Endothelial cell of umbilical vein (primary cell): ENCODE data around the gene MRPS18B. TPM values are rescaled to one million over a fixed set of nuclear protein-coding genes. Genes with fewer than 3 reads are reported as not detected.

Source experiments
- BruUV-seq: library from RNA; stranded (reverse); fragments of 400-500 nt; replicated peaks from 2 replicates; lab custom pipeline; 2021; lab: Mats Ljungman, UMichigan
- CTCF ChIA-PET: fragments of 300-600, 350-600 bp; sonication (Branson Sonifier 250); formaldehyde crosslinking; loops from one replicate; lab custom pipeline; 2021; ENCODE audit warnings: antibody characterized with exemption, inconsistent platforms; lab: Charles Lee
- POLR2A ChIA-PET: fragments of 300-600, 350-600 bp; sonication (Branson Sonifier 250); formaldehyde crosslinking; loops from one replicate; lab custom pipeline; 2021; ENCODE audit warnings: antibody characterized with exemption, inconsistent platforms; lab: Charles Lee
- DNase-seq: peaks from one replicate; pipeline ENCODE4 v3.0.0-alpha.2; 2011; ENCODE audit warnings: low read depth, low spot score
- FAIRE-seq: peaks from 2 replicates; lab custom pipeline; 2011; peaks lifted over from hg19 to GRCh38; lab: Jason Lieb, UNC
- H2AFZ ChIP-seq: 2 replicates; pipeline ENCODE4 v1.6.0; 2012; ENCODE audit warnings: low read depth, low read length, control low read depth, inconsistent platforms
- H3K27ac ChIP-seq: 2 replicates; pipeline ENCODE4 v1.5.1; 2011; ENCODE audit warnings: low read depth, mild to moderate bottlenecking, control low read depth, low read length, moderate library complexity; ENCODE audit not compliant: insufficient read depth
- H3K27me3 ChIP-seq, 2 experiments: 2 replicates each; pipeline versions ENCODE4 v1.6.0 to v1.6.1; 2011; ENCODE audit warnings: low read length in 2 of 2, mixed read lengths in 1 of 2; ENCODE audit not compliant: control insufficient read depth in 2 of 2, insufficient read depth in 2 of 2
- H3K36me3 ChIP-seq, 2 experiments: 2 replicates in 1 of 2; 3 replicates in 1 of 2; pipeline ENCODE4 v1.5.1; 2011; ENCODE audit warnings: low read length in 2 of 2, mild to moderate bottlenecking in 1 of 2, moderate library complexity in 1 of 2; ENCODE audit not compliant: control insufficient read depth in 2 of 2, insufficient read depth in 2 of 2; ENCODE audit errors: extremely low read depth in 1 of 2
- H3K4me1 ChIP-seq: 3 replicates; pipeline ENCODE4 v1.5.1; 2011; ENCODE audit warnings: mild to moderate bottlenecking, low read length; ENCODE audit not compliant: control insufficient read depth, insufficient read depth; ENCODE audit errors: extremely low read depth
- H3K4me2 ChIP-seq: 2 replicates; pipeline ENCODE4 v1.6.1; 2011; ENCODE audit warnings: low read length, control low read depth, mixed read lengths; ENCODE audit not compliant: insufficient read depth
- H3K4me3 ChIP-seq, 3 experiments: fragments of 200-600 bp in 1 of 3; sonication (generic), shearing (Covaris generic) in 1 of 3; replicated peaks in 1 of 3; 2 replicates each; pipeline ENCODE4 v1.5.1; 2011 to 2016; ENCODE audit warnings: control low read depth in 3 of 3, low read length in 3 of 3, mild to moderate bottlenecking in 2 of 3, inconsistent platforms in 1 of 3, low read depth in 1 of 3, moderate library complexity in 1 of 3; ENCODE audit not compliant: insufficient read depth in 1 of 3
- H3K79me2 ChIP-seq: 2 replicates; pipeline ENCODE4 v1.6.0; 2012; ENCODE audit warnings: low read length, inconsistent platforms; ENCODE audit not compliant: control insufficient read depth, insufficient read depth
- H3K9ac ChIP-seq: replicated peaks from 2 replicates; pipeline ENCODE3; 2011; ENCODE audit warnings: low read length, control low read depth; ENCODE audit not compliant: insufficient read depth; ENCODE audit errors: extremely low read depth
- H3K9me1 ChIP-seq: replicated peaks from 3 replicates; pipeline ENCODE4 v1.6.0; 2011; ENCODE audit warnings: mild to moderate bottlenecking, low read length; ENCODE audit not compliant: control insufficient read depth, insufficient read depth; ENCODE audit errors: extremely low read depth
- H3K9me3 ChIP-seq: replicated peaks from 2 replicates; pipeline ENCODE4 v1.5.1; 2012; ENCODE audit warnings: low read length, inconsistent platforms; ENCODE audit not compliant: control insufficient read depth, insufficient read depth
- H4K20me1 ChIP-seq: replicated peaks from 2 replicates; pipeline ENCODE3; 2011; ENCODE audit warnings: mild to moderate bottlenecking, low read length; ENCODE audit not compliant: control insufficient read depth, insufficient read depth; ENCODE audit errors: extremely low read depth
- EZH2 ChIP-seq: IDR thresholded peaks from 2 replicates; pipeline ENCODE4 v1.6.1; 2012; ENCODE audit warnings: borderline replicate concordance, low read depth, mild to moderate bottlenecking, moderate library complexity, low read length, inconsistent platforms; ENCODE audit not compliant: severe bottlenecking
- FOS ChIP-seq: IDR thresholded peaks from 2 replicates; pipeline ENCODE4 v1.6.1; 2011; ENCODE audit warnings: mild to moderate bottlenecking, low read length, moderate library complexity, borderline replicate concordance; ENCODE audit not compliant: insufficient read depth
- GATA2 ChIP-seq: IDR thresholded peaks from 2 replicates; pipeline ENCODE4 v1.7.0; 2011; ENCODE audit warnings: low read depth, mild to moderate bottlenecking, moderate library complexity, mixed read lengths, low read length; ENCODE audit not compliant: insufficient read length, insufficient read depth
- JUN ChIP-seq: IDR thresholded peaks from 2 replicates; pipeline ENCODE4 v1.6.1; 2011; ENCODE audit warnings: borderline replicate concordance, low read depth; ENCODE audit not compliant: insufficient read length, insufficient read depth
- MYC ChIP-seq: IDR thresholded peaks from one replicate; pipeline ENCODE4 v1.6.1; 2011; ENCODE audit warnings: mild to moderate bottlenecking, low read depth, low read length
- POLR2A ChIP-seq: IDR thresholded peaks from 2 replicates; pipeline ENCODE4 v1.6.1; 2012; ENCODE audit warnings: low read depth, mild to moderate bottlenecking, control low read depth, low read length
- POLR2AphosphoS5 ChIP-seq: IDR thresholded peaks from 2 replicates; pipeline ENCODE4 v1.6.1; 2012; ENCODE audit warnings: low read depth, mild to moderate bottlenecking, control low read depth, low read length, moderate library complexity; ENCODE audit not compliant: insufficient read depth
- dilution Hi-C: fragments of 300-500 bp; cut with MboI; formaldehyde crosslinking; loops from one replicate; pipeline ENCODE4 v1.15.0; 2019; ENCODE audit warnings: low sequenced_read_pairs; ENCODE audit not compliant: extremely low pct_ligation_motif_present
- intact Hi-C: fragments of 100-400 bp; cut with micrococcal nuclease; formaldehyde crosslinking; loops from one replicate; pipeline ENCODE4 v1.10.0; 2022
- polyA plus RNA-seq, 4 experiments: library from polyadenylated mRNA; depleted of rRNA in 3 of 4; stranded (reverse) in 3 of 4; unstranded in 1 of 4; fragments of >200 nt; gene quantifications; 2 replicates each; pipeline versions ENCODE4 v1.2.1 to v1.2.3, GENCODE V29; 2011 to 2012; ENCODE audit warnings: missing spikeins in 1 of 4
- total RNA-seq: library from RNA; stranded (reverse); gene quantifications from 2 replicates; pipeline ENCODE4 v1.2.3, GENCODE V29; 2021
- TF ChIP-seq, protein P1 (sequence below), 2 donors: IDR thresholded peaks; 1 replicate in 1 of 2; 2 replicates in 1 of 2; pipeline ENCODE4 v1.5.1; 2011; ENCODE audit warnings: low read length in 2 of 2, mild to moderate bottlenecking in 2 of 2, moderate library complexity in 2 of 2, control low read depth in 1 of 2, inconsistent platforms in 1 of 2, low read depth in 1 of 2; ENCODE audit not compliant: insufficient read depth in 1 of 2; ENCODE audit errors: extremely low read depth in 1 of 2
- TF ChIP-seq, protein P2 (sequence below): IDR thresholded peaks from 2 replicates; pipeline ENCODE4 v1.6.1; 2011; ENCODE audit not compliant: insufficient read depth, insufficient read length

The MRPS18B gene
- total and polyA plus RNA-seq, 2 donors (not counting 3 experiments of a cell fraction or from before 2014, with no cell fraction given): 32.6 to 49.1 TPM

DNA sequence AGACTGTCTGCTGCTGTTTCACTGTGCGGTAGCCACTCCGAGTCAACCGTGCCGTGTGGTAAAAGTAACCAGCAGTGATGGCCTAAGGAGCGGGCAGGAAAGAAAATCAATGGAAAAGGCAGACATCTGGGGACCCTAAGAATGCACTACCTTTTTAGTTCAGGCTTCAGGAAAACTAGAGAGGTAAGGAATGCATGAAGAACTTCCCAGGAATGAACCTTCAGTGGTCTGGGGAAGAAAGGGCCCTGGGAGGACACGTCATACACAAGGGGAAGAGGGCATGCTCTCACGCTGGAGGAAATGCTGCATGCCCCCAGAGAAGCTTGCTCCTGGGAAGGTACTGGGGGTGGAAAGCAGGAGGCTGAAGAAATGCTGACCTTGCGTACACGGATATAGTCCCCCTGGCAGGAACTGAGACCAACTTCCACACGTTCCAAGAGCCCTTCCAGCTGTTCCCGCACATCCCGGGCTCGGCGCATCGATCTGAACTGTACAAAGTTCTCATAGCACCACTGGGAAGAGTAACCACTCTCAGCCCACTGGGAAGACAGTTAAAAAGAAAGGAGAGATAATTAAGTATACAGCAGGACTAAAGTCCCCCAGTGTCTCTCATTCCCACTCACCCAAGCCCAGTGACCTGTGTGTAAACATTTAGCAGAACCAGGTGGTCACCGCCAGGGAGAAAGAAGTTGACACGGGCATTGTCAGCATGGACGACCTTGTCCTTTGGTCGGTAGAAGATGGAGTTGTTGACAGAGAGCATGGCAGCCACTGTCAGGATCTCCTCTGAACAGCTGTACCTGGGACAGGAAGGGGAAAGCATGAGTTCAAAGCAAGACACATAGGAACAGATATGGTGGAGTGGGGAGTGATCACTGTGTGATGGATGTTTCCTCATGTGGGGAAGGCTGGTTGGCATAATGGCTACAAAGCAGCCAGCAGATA, 37.4 kb downstream of the MRPS18B start:
- H3K9me1 ChIP-seq: no peaks in the 10 kb centered on the region
- H3K9me3 ChIP-seq: no peaks in the 10 kb centered on the region
- H3K4me2 ChIP-seq: no peak overlapping the region
- TF ChIP-seq POLR2AphosphoS5 (no peak), MYC (no peak), POLR2A (no peak), FOS (no peak), EZH2 (no peak), GATA2 (no peak), JUN (no peak)
- TF ChIP-seq, protein P1, sequence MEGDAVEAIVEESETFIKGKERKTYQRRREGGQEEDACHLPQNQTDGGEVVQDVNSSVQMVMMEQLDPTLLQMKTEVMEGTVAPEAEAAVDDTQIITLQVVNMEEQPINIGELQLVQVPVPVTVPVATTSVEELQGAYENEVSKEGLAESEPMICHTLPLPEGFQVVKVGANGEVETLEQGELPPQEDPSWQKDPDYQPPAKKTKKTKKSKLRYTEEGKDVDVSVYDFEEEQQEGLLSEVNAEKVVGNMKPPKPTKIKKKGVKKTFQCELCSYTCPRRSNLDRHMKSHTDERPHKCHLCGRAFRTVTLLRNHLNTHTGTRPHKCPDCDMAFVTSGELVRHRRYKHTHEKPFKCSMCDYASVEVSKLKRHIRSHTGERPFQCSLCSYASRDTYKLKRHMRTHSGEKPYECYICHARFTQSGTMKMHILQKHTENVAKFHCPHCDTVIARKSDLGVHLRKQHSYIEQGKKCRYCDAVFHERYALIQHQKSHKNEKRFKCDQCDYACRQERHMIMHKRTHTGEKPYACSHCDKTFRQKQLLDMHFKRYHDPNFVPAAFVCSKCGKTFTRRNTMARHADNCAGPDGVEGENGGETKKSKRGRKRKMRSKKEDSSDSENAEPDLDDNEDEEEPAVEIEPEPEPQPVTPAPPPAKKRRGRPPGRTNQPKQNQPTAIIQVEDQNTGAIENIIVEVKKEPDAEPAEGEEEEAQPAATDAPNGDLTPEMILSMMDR (IDR thresholded peaks at IDR 0.05; ENCODE audit: extremely low read depth in 1 of 2, insufficient read depth in 1 of 2, low read depth in 1 of 2, low read length in 2 of 2): no peak
- TF ChIP-seq, protein P2, sequence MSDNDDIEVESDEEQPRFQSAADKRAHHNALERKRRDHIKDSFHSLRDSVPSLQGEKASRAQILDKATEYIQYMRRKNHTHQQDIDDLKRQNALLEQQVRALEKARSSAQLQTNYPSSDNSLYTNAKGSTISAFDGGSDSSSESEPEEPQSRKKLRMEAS: no peak
- DNase-seq: no peak
- dilution Hi-C loops: no loop called here
- no peak for FAIRE-seq
- POLR2A ChIA-PET: no interaction called here
- H3K36me3 ChIP-seq: peaks cover 19 to 52% of the 10 kb centered on the region in 2 experiments
- intact Hi-C loops: no loop called here
- H3K79me2 ChIP-seq: no peaks in the 10 kb centered on the region
- no peak overlapping the region for H3K9ac ChIP-seq
- H3K27me3 ChIP-seq: no peaks in the 10 kb centered on the region
- no peaks in the 10 kb centered on the region for H3K4me1 ChIP-seq
- no peak overlapping the region for H2AFZ ChIP-seq
- TSS peak; percentile 58 for BruUV-seq
- H4K20me1 ChIP-seq: no peaks in the 10 kb centered on the region
- no peak overlapping the region for H3K4me3 ChIP-seq
- CTCF ChIA-PET: no interaction called here
- no peak overlapping the region for H3K27ac ChIP-seq
